GM12891 (cell line): ENCODE data around the gene FAM170B.

Source experiments
- POLR2A ChIP-seq: IDR thresholded peaks from 2 replicates; pipeline ENCODE4 v1.6.1; 2011; ENCODE audit warnings: low read depth, low read length, control low read depth
- POLR2AphosphoS5 ChIP-seq: IDR thresholded peaks from 2 replicates; pipeline ENCODE4 v1.6.1; 2011; ENCODE audit warnings: low read depth, low read length, control low read depth
- POU2F2 ChIP-seq: IDR thresholded peaks from 2 replicates; pipeline ENCODE4 v1.6.1; 2011; ENCODE audit warnings: low read depth, mild to moderate bottlenecking, control low read depth, low read length, moderate library complexity
- SPI1 ChIP-seq: IDR thresholded peaks from 2 replicates; pipeline ENCODE4 v1.6.1; 2011; ENCODE audit warnings: low read depth, low read length, control low read depth
- TAF1 ChIP-seq: IDR thresholded peaks from 2 replicates; pipeline ENCODE4 v1.6.1; 2011; ENCODE audit warnings: low read depth, low read length, control low read depth

DNA sequence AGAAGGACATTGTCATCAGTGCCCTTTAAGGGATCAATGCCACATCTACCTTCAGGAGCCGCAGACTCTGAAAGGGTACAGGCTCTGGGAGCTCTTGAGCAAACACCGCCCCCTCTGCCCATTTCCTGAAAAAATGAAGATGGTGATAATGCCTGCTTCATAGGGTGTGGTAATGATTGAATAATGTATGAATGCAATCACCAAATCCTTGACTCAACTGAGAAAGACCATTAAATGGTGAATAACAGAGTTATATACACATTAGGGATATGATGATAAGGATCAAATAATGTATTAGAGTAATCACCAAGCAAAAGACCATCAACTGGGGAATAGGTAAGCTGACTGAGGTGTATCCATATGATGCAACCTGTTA lies 1.5 kb downstream of the FAM170B start:
- TF ChIP-seq TAF1, result no peak
- no peak for TF ChIP-seq POLR2AphosphoS5
- no peak for TF ChIP-seq POLR2A
- no peak for TF ChIP-seq POU2F2
- TF ChIP-seq SPI1, result no peak
